Activated T-helper 9 cell treated with anti-CD3 and anti-CD28 coated beads, Interleukin-2, amount 50 U/mL, for 16 hours (primary cell): ENCODE data around the gene VAV3.

Experiments used
- DNase-seq: peaks from one replicate; pipeline ENCODE4 v3.0.0-alpha.2; 2020; ENCODE audit warnings: low read depth

VAV3 gene

DNA sequence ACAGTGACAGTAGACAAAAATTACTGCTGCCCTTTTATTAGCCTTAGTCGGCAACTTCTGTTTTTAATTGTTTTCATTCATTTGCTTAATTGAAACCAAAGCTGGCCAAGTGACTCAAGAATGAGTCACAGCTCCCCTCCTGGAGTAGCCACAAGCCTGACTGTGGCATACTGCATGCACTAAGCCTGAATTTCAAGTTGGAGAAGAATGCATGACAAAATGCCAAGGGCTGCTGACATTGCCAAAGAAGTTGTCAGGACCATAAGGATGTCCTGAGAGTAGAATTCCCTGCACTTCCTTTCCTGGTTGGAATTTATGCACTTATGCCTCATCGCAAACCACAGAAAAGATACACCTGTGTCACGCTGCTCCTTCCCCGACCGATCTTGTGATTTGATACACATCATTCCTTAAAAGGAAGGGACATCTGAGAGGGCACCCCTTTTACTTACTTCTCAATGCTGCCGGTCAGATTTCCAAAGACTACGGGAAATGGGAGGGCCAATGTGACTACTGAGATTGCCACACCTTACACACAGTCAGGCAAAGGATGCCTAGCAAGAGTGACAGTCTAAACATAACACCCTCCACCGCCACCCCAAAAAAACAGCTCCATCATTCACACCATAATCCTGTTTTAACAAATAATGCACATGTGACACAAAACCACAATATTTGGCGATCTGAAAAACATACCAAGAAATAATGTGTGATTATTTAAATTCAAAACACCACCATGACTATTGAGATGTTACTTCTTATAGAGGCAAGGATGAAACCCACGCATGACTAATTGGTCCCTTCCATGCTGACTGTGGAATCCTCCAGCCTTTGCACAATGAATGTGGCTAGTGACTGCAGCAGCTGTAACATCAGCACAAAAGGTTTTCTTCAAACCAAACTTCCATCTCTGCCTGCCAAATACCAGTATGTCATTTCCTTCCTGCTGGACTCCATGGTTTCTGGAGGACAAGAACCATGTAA is 28.2 kb downstream of the VAV3 start:
- peak; percentile 17 for DNase-seq

DNA sequence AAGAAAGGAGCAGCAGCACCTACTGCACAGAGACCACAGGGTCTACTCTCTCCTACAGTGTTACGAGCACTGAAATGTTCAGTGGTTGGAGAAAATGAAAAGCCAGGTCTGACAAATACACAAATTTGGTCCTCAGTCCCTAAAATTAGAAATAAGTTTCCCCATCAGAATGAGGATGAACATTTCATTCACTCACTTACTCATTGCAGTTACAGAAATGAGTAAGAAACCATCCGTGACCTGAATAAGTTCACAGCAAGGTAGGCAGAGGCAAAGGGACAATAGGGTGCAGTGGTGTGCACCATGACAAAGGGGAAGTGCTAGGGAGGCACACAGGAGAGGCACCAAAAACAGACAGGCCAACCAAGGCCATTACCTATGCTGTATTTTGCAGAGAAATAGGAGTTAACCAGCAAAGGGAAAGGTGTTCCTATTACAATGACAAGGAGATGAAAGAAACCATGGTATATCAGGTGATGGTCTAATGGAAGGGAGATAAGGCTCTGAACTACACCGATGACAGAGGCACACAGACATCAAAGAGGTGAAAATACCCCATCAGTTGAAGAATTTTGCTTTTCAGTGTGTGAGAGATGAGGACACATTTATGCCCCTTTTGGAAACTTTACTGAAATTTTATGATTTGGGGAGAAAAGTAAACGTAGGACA is 29.4 kb downstream of the VAV3 start:
- DNase-seq = peak; percentile 10

DNA sequence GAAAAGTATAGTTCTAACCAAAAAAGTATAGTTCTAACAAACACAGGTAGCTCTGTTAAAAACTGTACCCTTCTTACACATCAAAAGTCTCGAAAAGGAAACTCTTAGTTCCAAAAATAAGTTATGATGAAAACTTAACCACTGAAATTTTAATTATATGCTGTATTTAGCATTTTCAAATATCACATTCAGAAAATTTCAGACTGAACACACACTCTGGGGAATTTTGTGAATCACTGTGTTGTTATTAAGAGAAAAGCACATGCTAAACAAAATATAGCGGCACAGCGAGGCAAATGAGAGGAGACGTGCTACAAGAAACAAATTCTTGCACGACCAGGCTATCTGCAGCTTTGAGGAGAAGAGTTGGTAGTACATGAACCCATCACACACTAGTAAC is 30.4 kb downstream of the VAV3 start:
- no peak for DNase-seq

DNA sequence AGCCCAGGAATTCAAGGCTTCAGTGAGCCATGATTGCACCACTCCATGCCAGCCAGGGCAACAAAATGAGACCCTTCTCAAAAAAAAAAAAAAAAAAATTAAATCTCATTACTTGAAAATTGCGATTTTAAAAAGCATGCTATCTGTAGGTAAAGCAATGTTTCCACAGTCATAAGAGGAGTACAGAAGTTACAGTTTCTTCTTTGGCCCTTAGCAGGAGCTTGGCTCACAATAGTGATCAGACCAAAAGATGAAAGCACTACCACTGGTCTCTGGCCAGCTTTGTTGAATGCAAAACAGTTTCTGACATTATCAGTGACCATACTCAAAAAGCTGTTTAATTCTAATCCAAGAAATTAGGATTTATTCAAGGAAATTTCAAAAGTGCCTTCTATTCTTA is 31.2 kb downstream of the VAV3 start:
- DNase-seq = no peak

DNA sequence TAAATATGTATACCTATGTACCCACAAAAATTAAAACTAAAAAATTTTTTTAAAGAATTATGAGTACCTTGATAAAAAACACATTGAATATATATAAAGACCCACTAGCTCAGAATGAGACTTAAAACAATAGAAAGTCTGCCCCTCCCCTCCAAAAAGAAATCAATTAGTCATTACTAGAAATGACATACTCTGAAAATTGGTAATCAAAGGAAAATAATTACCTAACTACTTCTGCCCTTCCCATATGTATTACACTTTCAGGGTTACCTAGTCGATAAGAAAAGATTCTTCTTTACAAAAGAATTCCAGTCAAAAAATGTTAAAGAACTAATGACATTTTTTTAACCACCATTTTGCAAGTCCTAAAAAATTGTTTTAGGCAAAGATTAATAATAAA is 34.7 kb downstream of the VAV3 start:
- no peak for DNase-seq

DNA sequence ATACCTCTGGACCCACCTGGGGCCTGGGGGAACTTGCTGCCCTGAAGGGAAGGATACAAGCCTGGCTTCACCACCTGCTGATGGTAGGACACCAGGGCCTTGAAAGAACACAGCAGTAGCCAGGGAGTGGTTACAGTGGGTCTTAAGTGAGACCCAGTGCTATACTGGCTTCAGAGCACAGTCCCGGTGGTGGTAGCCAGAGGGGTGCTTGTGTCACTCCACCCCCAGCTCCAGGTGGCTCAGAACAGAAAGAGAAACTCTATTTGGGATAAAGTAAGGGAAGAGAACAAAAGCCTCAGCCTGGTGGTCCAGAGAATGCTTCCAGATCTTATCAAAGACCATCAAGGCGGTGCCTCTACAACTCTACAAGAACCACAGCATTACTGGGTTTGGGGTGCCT is 37.2 kb downstream of the VAV3 start:
- no peak for DNase-seq

DNA sequence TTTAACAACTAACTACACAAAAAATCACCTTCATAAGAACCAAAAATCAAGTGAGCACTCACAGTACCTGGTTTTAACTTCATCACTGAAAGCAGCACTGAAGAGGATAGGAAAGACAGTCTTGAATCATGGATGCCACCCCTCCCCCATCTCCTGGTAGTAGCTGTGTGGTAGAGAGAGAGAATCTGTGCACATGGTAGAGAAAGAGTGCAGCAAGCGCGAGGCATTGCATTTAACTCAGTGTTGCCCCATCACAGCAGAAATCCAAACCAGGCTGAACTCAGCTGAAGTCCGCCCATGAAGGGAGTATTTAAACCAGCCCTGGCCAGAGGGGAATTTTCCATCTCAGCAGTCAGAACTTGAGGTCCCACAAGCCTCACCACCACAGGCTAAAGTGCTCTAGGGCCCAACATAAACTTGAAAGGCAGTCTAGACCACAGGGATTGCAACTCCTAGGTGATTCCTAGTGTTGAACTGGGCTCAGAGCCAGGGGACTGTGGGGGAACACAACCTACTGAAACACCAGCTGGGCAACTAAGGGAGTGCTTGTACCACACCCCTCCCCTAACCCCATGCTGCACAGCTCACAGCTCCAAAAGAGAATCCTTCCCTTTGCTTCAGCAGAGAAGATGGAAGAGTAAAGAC is 38.4 kb downstream of the VAV3 start:
- no peak for DNase-seq

DNA sequence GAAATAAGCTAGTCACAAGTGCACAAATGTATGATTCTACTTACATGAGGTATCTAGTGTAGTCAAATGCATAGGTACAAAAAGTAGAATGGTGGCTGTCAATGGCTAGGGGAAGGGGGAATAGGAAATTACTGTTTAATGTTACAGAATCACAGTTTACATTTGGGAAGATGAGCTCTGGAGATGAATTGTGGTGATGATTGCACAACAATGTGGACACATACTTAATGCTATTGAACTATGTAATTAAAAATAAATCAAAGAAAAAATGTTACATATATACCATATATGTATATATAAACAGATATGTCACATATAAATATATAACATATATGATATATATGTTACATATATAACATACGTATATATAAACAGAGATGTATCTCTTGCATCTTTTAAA is 39.4 kb downstream of the VAV3 start:
- no peak for DNase-seq

DNA sequence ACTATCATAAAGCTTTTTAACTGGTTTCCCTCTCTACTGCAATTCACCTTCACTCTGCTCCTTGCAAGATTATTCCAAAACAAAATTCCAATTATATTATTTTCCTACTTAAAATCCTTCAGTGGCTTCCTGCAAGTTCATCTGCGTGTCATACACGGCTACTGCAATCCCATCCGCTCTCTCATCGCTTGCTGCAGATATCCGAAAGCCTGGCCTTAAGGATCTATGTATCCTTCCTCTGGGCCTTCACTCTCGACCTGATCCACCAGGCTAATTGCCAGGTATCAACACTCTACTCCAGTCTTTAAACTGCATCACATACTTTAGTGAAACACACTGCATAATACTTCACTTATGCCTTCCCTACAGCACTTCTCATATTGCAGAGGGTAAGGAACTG is 44.0 kb downstream of the VAV3 start:
- no peak for DNase-seq

DNA sequence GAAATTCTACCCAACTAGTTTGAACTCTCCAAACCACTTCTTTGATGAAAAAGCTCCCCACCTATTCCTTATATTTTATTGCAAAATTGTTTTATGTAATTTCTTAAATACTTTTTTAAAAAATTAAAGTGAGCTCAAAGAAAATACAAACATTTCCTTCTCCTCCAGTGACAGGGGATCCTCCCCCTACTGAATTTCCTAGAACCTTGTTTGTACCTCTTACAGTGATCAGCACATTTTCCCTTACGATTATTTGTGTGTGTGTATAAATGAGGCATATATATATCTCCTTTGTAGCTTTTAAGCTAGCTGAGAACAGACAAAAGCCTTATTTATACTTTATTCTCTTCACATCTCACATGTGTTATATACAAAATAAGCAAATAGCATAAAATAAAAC is 44.4 kb downstream of the VAV3 start:
- DNase-seq = no peak

DNA sequence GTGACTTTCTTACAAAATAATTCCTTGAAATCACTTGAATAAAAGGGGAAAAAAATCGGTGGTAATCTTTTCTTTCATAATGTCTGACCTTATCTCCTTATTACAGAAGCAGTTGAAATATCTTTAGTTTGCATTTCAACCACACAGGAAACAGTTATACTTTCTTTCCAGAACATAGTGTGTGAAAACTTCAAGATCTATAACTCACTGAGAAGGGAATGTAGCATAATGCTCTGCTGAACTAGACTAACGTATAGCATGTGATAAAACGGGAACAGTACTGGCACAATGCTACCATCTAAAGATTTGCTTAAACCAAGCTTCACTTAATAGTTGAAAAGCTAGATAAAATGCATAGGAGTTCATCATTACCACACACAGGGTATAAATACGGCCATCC is 45.0 kb downstream of the VAV3 start:
- DNase-seq = no peak

DNA sequence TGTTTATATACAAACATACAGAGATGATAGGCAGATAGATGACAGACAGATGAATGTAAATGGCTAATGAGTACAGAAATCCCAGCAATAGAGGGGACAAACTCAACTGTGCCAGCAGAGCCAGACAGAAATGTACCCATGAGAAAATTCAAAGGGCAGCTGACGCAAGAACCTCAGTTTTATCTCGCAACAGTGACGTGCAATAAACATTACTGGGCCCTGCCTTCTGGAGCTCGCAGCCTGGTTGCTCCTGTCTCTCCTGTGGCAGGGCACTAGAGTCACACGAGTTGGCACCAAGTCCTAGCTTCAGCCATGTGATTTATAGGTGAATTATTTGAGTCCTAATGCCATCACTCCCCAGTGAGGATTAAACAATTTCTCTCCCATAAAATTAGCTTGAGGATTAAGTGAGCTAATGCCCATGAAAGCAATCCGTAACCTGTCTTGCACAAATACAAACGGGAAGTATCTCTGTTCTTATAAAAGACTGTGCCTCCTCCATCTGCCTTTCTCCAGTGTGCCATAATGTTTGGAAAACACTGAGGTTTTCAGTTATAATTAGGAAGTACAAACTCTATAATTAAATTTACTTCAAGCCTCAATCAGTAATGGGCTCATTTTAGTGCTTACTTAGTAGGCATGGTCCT is 50.7 kb downstream of the VAV3 start:
- no peak for DNase-seq

DNA sequence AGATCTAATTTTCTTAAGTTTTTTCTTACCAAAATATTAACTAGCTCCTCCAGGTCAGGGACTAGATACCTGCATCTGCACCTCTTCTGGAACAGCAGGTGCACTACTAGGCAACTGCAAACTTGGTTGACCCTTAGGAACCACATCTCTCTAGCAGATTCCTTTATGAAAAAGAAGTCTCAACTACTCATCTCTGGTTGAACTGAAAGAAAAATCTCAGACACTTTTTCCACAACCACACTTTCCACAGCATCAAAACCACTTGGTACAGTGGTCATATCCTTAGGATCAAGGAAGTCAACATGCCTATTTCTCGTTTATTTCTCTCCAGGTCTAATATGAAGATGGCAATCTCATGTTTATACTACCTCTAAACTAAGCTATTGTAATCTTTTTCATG is 52.3 kb downstream of the VAV3 start:
- DNase-seq = no peak

DNA sequence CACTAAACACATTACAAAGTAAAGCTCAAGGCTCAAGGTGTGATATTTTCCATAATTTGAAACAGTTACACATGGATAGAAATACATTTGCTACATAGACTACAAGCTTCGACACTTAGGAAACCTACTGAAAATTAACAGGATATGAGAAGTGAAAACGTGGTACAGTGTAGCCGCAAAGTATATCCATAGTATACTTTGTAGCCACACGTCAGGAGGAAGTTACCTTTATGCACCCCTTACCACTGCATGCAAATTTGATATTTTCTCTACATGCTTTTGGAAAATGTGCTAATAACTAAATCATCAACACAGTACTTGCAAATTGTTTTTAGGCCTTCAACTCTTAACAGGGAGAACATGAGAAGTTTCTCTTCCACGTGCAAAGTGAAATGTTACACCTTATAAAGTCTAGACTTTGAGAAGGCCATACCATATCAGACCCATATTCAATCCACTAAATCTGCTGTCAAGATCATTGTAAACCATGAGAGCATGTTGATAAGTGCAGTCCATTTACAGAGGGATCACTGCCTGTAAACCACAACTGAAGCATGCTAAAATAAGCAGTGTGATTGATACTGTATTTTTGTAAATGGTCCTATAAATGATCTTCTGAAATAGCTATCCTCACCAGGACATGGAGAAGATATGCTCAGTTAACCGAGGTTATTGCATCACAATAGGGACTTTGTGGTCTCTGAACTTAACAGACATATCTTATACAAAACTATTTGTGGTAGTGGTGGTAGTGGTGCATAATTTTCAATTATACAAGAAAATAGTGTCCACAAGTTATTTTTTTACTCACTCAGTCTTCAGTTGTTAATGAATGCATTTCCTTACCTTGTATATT is 64.7 kb downstream of the VAV3 start:
- no peak for DNase-seq

DNA sequence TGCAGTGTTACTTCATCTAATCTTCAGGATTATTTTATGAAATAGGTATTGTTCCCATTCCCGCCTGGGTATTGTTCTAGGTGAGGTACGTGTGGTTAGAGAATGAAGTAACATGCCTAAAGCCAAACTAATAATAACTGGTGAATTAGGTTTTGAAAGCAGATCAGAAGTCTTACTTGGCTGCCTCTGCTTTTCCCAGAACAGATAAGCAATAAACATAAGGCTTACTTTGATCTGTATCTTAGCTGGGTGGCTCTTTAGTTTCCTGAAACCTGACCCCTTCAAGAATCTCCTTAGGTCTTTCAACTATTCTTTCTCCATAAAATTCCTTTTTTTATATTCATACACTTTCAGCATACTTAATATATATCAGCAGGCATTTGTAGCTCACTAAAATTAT is 65.3 kb downstream of the VAV3 start:
- no peak for DNase-seq

DNA sequence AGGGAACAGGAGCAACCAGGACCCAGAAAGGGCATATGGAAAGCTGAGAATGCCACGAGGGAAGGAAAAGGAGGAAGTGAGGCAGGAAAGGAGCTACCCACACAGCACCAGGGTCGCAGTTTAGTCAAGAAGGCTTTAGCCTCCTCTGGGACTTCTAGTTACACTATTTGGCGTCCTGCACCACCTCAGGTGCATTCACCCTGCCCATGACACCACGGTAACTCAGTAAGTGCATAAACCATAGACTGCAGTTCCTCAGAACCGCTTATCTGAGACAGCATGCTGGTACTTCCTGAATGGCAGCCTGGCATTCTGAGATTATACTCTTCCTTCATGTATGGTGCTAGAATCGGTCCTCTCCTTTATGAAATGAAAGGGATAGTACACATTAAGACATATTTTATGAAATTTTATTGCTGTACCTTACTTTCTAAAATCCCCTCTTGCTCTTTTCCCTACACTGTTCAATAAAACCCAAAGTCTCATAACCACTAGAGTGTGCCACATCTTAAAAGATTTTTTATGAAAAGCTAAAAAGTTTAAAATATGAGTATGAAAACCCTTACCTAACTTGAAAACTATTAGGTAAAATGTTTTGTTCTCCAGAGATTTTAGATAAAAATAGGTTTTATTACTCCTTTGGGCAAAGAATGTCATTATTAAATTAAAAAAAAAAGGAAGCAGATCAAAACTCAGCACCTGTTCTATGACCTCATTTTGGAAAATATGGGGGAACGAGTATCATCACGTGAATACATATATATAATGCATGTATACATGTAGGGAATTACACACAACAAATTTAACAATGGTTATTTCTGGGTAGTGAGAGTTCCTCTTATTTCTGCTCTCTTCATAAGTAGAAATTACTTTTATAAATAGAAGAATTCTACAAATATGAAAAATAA is 67.3 kb downstream of the VAV3 start:
- no peak for DNase-seq

DNA sequence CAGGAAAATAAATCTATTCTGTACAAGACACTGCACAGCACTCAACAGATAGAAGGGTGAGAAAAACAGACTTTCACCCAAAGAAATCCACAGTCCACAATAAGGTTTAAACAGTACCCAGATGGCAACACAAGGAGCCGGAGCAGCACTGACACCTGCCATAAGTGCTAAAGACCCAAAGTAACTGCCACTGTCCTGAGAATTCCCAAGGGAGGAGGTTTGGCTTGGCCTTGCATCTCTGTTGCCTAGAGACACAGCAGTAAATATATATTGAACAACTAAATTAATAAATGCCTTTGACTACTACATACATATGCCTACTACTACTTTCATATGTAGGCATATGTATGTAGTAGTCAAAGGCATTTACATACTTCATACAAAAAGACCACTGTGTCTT is 68.0 kb downstream of the VAV3 start:
- no peak for DNase-seq

DNA sequence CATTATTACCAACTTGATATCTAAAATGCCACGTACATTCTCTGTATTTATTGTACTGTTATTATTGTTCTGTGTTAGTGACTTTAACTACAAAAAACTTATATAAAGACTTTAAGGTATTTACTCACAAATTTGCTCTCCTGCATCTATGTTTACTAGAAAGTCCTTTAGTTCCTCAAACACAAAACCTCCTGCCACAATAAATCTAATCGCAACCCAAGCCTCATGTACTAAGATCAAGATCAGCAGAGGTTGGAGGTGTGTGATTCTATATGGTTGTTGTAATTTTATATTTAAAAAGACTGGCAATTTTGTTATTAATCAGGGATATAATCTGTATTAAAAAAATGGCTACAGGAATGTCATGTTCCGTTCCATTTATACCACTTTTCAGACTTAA is 68.6 kb downstream of the VAV3 start:
- DNase-seq = no peak

DNA sequence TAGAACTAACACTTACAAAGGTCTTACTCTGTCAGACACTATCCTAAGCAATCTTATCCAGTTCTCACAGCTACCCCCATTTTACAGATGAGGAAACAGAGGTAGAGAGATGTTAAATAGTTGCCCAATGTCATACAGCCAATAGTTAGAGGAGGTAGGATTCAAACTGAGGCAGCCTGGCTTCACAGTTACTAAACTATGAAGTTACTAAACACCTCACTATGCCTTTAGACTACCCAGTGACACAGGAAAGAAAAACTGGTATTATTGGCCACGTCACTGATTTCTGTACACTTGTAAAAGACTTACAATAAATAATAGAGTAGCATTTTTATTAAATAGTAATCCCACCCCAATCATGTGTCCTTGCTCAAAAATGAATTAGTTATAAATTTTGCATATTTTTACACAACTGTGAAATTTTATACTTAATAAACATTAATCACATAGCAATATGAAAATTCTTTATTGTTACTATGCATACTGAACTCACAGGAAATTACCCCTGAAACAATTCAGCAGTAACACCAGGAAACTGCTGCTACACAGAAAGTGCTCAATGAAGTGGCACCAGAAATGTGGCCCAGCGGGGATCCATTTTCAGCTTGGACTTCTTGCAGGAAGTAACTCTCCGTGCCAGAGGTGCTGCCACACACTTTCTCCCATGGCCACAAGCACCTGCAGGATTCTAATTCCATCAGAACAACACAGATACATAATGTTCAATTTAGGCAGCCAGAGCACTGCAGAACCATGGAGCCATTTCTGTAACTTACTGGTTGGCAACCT is 69.4 kb downstream of the VAV3 start:
- DNase-seq = no peak

DNA sequence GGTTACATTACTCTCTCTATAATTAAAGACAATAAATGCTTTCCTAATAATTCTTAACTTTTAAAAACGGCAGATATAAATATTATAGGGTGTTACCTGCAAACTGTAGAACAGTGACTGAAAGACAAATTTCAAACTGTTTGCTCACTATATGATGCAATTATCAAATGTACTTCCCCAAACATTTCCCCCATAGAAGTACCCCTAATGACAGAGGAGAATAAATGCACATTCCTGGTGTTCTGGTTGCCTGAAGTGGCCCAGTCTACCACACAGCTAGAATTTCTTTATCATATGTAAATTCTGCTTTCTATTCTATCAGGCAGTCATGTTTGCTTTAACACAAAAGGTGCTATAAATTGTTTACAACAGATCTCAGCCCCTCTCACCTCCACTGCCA is 70.4 kb downstream of the VAV3 start:
- no peak for DNase-seq
